ENCODE data around the gene CTNNA3.
"Not testable (repeated sequence)": the region's sequence is repeated elsewhere in the genome, so short reads cannot be mapped to it uniquely, and the experiment has no call there.

CTNNA3 gene

GRCh38 chr10:67492317-67493019 is 203.5 kb downstream of the CTNNA3 start:
- DNase-seq, result no peak

- no peak for DNase-seq
Measured at GRCh38 chr10:67487906-67488619, 207.9 kb downstream of the CTNNA3 start.

GRCh38 chr10:67487199-67487598 is 208.8 kb downstream of the CTNNA3 start:
- DNase-seq, result no peak

- no peak for DNase-seq
Measured at GRCh38 chr10:67477868-67478267, 218.1 kb downstream of the CTNNA3 start.

- no peak for DNase-seq
Measured at GRCh38 chr10:67476201-67476600, 219.8 kb downstream of the CTNNA3 start.

- DNase-seq, result no peak
Measured at GRCh38 chr10:67473850-67474633, 222.0 kb downstream of the CTNNA3 start.

GRCh38 chr10:67471022-67471421 is 225.0 kb downstream of the CTNNA3 start:
- DNase-seq, result no peak

- no peak for DNase-seq
Measured at GRCh38 chr10:67464278-67464677, 231.7 kb downstream of the CTNNA3 start.

GRCh38 chr10:67452892-67453291 is 243.1 kb downstream of the CTNNA3 start:
- no peak for DNase-seq

- DNase-seq, result no peak
Measured at GRCh38 chr10:67438605-67439304, 257.2 kb downstream of the CTNNA3 start.

GRCh38 chr10:67433276-67433675 is 262.7 kb downstream of the CTNNA3 start:
- DNase-seq, result no peak

- DNase-seq, result no peak
Measured at GRCh38 chr10:67402620-67403019, 293.4 kb downstream of the CTNNA3 start.

GRCh38 chr10:67401711-67402110 is 294.3 kb downstream of the CTNNA3 start:
- DNase-seq, result no peak

- not testable (repeated sequence) for DNase-seq
Measured at GRCh38 chr10:67386841-67387533, 309.0 kb downstream of the CTNNA3 start.

GRCh38 chr10:67386260-67386659 is 309.7 kb downstream of the CTNNA3 start:
- DNase-seq, result no peak

GRCh38 chr10:67385566-67385965 is 310.4 kb downstream of the CTNNA3 start:
- no peak for DNase-seq

GRCh38 chr10:67385089-67385488 is 310.9 kb downstream of the CTNNA3 start:
- no peak for DNase-seq

GRCh38 chr10:67331121-67331910 is 364.7 kb downstream of the CTNNA3 start:
- DNase-seq, result no peak

GRCh38 chr10:67327626-67328535 is 368.1 kb downstream of the CTNNA3 start:
- DNase-seq, result no peak

- no peak for DNase-seq
Measured at GRCh38 chr10:67319976-67320375, 376.0 kb downstream of the CTNNA3 start.
